G401 (cell line): ENCODE data around the gene WDR75. TPM values are rescaled to one million over a fixed set of nuclear protein-coding genes. Genes with fewer than 3 reads are reported as not detected.
"Not testable (repeated sequence)": the region's sequence is repeated elsewhere in the genome, so short reads cannot be mapped to it uniquely, and the experiment has no call there.

Experiments
- DNase-seq: peaks from one replicate; pipeline ENCODE4 v3.0.0-alpha.2; 2015; ENCODE audit warnings: low spot score
- in situ Hi-C: cut with HindIII; loops from 2 replicates; pipeline ENCODE4 v1.10.0; 2016; ENCODE audit warnings: low sequenced_read_pairs, mixed read lengths
- total RNA-seq: library from RNA; depleted of rRNA; stranded (reverse); fragments of >200 nt; shearing (Covaris generic); gene quantifications from 2 replicates; pipeline ENCODE4 v1.2.3, GENCODE V29; 2014

The WDR75 gene
- total RNA-seq, 1 experiment from 2014 or later = 107 TPM

- in situ Hi-C loops = no loop called here
- no peak for DNase-seq
Observed at GRCh38 chr2:189437926-189438325, 3.3 kb upstream of the WDR75 start.

- DNase-seq = no peak
- in situ Hi-C loops = no loop called here
Observed at GRCh38 chr2:189439342-189439741, 1.9 kb upstream of the WDR75 start.

GRCh38 chr2:189440644-189440946, 679 bp upstream of the WDR75 start:
- in situ Hi-C loops = no loop called here
- DNase-seq = no peak

- in situ Hi-C loops = no loop called here
- DNase-seq = no peak
Observed at GRCh38 chr2:189441709-189442074, 418 bp downstream of the WDR75 start.

- in situ Hi-C loops = no loop called here
- no peak for DNase-seq
Observed at GRCh38 chr2:189442468-189442867, 1.2 kb downstream of the WDR75 start.

- in situ Hi-C loops = no loop called here
Observed at GRCh38 chr2:189444322-189444721, 3.0 kb downstream of the WDR75 start.

GRCh38 chr2:189446780-189447179, 5.5 kb downstream of the WDR75 start:
- in situ Hi-C loops = no loop called here
- no peak for DNase-seq

More at GRCh38 chr2:189444322-189444721, 3.0 kb downstream of the WDR75 start:
- DNase-seq = no peak

GRCh38 chr2:189454009-189454408, 12.7 kb downstream of the WDR75 start:
- DNase-seq = no peak
- in situ Hi-C loops = loop anchor here (25.0 kb wide), 1 partner anchor 183 kb away; no protein-coding TSS in a partner anchor

GRCh38 chr2:189465076-189465475, 23.8 kb downstream of the WDR75 start:
- in situ Hi-C loops = loop anchor here (25.0 kb wide), 1 partner anchor 172 kb away; no protein-coding TSS in a partner anchor
- no peak for DNase-seq

GRCh38 chr2:189465478-189465877, 24.2 kb downstream of the WDR75 start:
- in situ Hi-C loops = loop anchor here (25.0 kb wide), 1 partner anchor 172 kb away; no protein-coding TSS in a partner anchor

GRCh38 chr2:189466046-189466445, 24.8 kb downstream of the WDR75 start:
- DNase-seq = no peak
- in situ Hi-C loops = loop anchor here (25.0 kb wide), 1 partner anchor 171 kb away; no protein-coding TSS in a partner anchor

More at GRCh38 chr2:189465478-189465877, 24.2 kb downstream of the WDR75 start:
- DNase-seq = no peak

- in situ Hi-C loops = loop anchor here (25.0 kb wide), 1 partner anchor 171 kb away; no protein-coding TSS in a partner anchor
- DNase-seq = no peak
Observed at GRCh38 chr2:189466656-189467055, 25.4 kb downstream of the WDR75 start.

GRCh38 chr2:189467160-189467559, 25.9 kb downstream of the WDR75 start:
- in situ Hi-C loops = loop anchor here (25.0 kb wide), 1 partner anchor 170 kb away; no protein-coding TSS in a partner anchor
- DNase-seq = no peak

GRCh38 chr2:189467593-189467992, 26.3 kb downstream of the WDR75 start:
- DNase-seq = no peak
- in situ Hi-C loops = loop anchor here (25.0 kb wide), 1 partner anchor 170 kb away; no protein-coding TSS in a partner anchor

GRCh38 chr2:189474526-189474925, 33.3 kb downstream of the WDR75 start:
- in situ Hi-C loops = loop anchor here (25.0 kb wide), 1 partner anchor 163 kb away; no protein-coding TSS in a partner anchor
- no peak for DNase-seq

- no peak for DNase-seq
- in situ Hi-C loops = no loop called here
Observed at GRCh38 chr2:189477756-189478155, 36.5 kb downstream of the WDR75 start.

GRCh38 chr2:189478289-189478688, 37.0 kb downstream of the WDR75 start:
- DNase-seq, in situ Hi-C loops: not testable (repeated sequence)

- DNase-seq = no peak
- in situ Hi-C loops = no loop called here
Observed at GRCh38 chr2:189481071-189481470, 39.8 kb downstream of the WDR75 start.

- in situ Hi-C loops = no loop called here
- no peak for DNase-seq
Observed at GRCh38 chr2:189483571-189483970, 42.3 kb downstream of the WDR75 start.

GRCh38 chr2:189483980-189484740, 42.9 kb downstream of the WDR75 start:
- DNase-seq = no peak
- in situ Hi-C loops = no loop called here

- in situ Hi-C loops = no loop called here
- DNase-seq = no peak
Observed at GRCh38 chr2:189485146-189485545, 43.9 kb downstream of the WDR75 start.
